ENCODE results near the gene RFX2.

The RFX2 gene

GRCh38 chr19:5955636-5955935 lies 154.7 kb downstream of the RFX2 start:
- DNase-seq (ENCODE audit: low spot score) = no peak

- no peak for DNase-seq (ENCODE audit: low spot score)
These were observed 156.0 kb downstream of the RFX2 start for GRCh38 chr19:5954293-5954692.

- no peak for DNase-seq (ENCODE audit: low spot score)
These were observed 156.6 kb downstream of the RFX2 start for GRCh38 chr19:5953680-5954213.

- peak; percentile 24 for DNase-seq (ENCODE audit: low spot score)
These were observed 157.2 kb downstream of the RFX2 start for GRCh38 chr19:5953030-5953589.

GRCh38 chr19:5952193-5953029 lies 157.9 kb downstream of the RFX2 start:
- no peak for DNase-seq (ENCODE audit: low spot score)

GRCh38 chr19:5951338-5951861 lies 158.9 kb downstream of the RFX2 start:
- DNase-seq (ENCODE audit: low spot score) = no peak

GRCh38 chr19:5950741-5951140 lies 159.6 kb downstream of the RFX2 start:
- no peak for DNase-seq (ENCODE audit: low spot score)

- no peak for DNase-seq (ENCODE audit: low spot score)
These were observed 160.5 kb downstream of the RFX2 start for GRCh38 chr19:5949792-5950305.

GRCh38 chr19:5948752-5949564 lies 161.3 kb downstream of the RFX2 start:
- DNase-seq (ENCODE audit: low spot score) = no peak

- no peak for DNase-seq (ENCODE audit: low spot score)
These were observed 162.9 kb downstream of the RFX2 start for GRCh38 chr19:5947435-5947834.

GRCh38 chr19:5943623-5944022 lies 166.7 kb downstream of the RFX2 start:
- DNase-seq (ENCODE audit: low spot score) = no peak
